Central memory CD8-positive, alpha-beta T cell (primary cell): ENCODE data around the gene EIF1AX.
"Not testable (repeated sequence)": the region's sequence is repeated elsewhere in the genome, so short reads cannot be mapped to it uniquely, and the experiment has no call there.

Experiments used
- ATAC-seq: fragments of 150-1000 bp; cut with Tn5 transposase; replicated peaks from 2 replicates; pipeline ENCODE4 v1.10.0; 2022; ENCODE audit warnings: mild to moderate bottlenecking, moderate FRiP score, moderate number of reproducible peaks; ENCODE audit not compliant: poor library complexity, severe bottlenecking; ENCODE audit errors: extremely low read depth
- DNase-seq, 2 donors: peaks; one replicate each; pipeline ENCODE4 v3.0.0; 2021; ENCODE audit warnings: low spot score in 2 of 2
- H3K27ac Mint-ChIP-seq: one replicate; pipeline ENCODE4 v1.8.0; 2022; ENCODE audit warnings: low read depth, mild to moderate bottlenecking, moderate library complexity, mixed read lengths
- H3K27me3 Mint-ChIP-seq: one replicate; pipeline ENCODE4 v1.8.0; 2022; ENCODE audit warnings: mixed read lengths
- H3K36me3 Mint-ChIP-seq: one replicate; pipeline ENCODE4 v1.8.0; 2022; ENCODE audit warnings: mild to moderate bottlenecking, moderate library complexity, mixed read lengths; ENCODE audit not compliant: insufficient read depth
- H3K4me1 Mint-ChIP-seq: one replicate; pipeline ENCODE4 v1.8.0; 2022; ENCODE audit warnings: mixed read lengths
- H3K4me3 Mint-ChIP-seq: one replicate; pipeline ENCODE4 v1.8.0; 2022; ENCODE audit warnings: mild to moderate bottlenecking, moderate library complexity, mixed read lengths
- H3K9me3 Mint-ChIP-seq: one replicate; pipeline ENCODE4 v1.8.0; 2022; ENCODE audit warnings: mixed read lengths

EIF1AX gene

GRCh38 chrX:20141281-20142220, at the start of gene EIF1AX:
Gene EIF1AX, minus strand, starts transcription at chrX:20141838. Its CDS starts 198 bp downstream, at chrX:20141640.
- Mint-ChIP-seq H3K27ac (peak within 1 kb of the TSS; percentile 78), H3K36me3 (peaks cover 19% of the 10 kb centered on the region), H3K27me3 (no peaks in the 10 kb centered on the region), H3K4me1 (peaks cover 7% of the 10 kb centered on the region), H3K4me3 (peak within 1 kb of the TSS; percentile 84), H3K9me3 (no peaks in the 10 kb centered on the region)
- DNase-seq (peak; percentile 88 to 96), ATAC-seq (peak; percentile 96)

GRCh38 chrX:20189171-20189570, 47.5 kb upstream of the EIF1AX start:
- H3K4me3 Mint-ChIP-seq, result no peak overlapping the region
- H3K27me3 Mint-ChIP-seq, result no peaks in the 10 kb centered on the region
- H3K36me3 Mint-ChIP-seq, result peaks cover 41% of the 10 kb centered on the region
- H3K4me1 Mint-ChIP-seq, result no peaks in the 10 kb centered on the region
- H3K9me3 Mint-ChIP-seq, result no peaks in the 10 kb centered on the region
- H3K27ac Mint-ChIP-seq, result peak overlapping the region; percentile 8
- DNase-seq (no peak), ATAC-seq (no peak)

- Mint-ChIP-seq H3K27me3 (no peaks in the 10 kb centered on the region), H3K4me3 (no peak overlapping the region), H3K4me1 (peaks cover 17% of the 10 kb centered on the region), H3K27ac (peak overlapping the region; percentile 68), H3K9me3 (no peaks in the 10 kb centered on the region), H3K36me3 (peaks cover 28% of the 10 kb centered on the region)
- no peak for DNase-seq
- ATAC-seq, result no peak
Observed at GRCh38 chrX:20181598-20182329, 40.1 kb upstream of the EIF1AX start.

GRCh38 chrX:20177093-20177492, 35.5 kb upstream of the EIF1AX start:
- H3K9me3 Mint-ChIP-seq, result no peaks in the 10 kb centered on the region
- peaks cover 14% of the 10 kb centered on the region for H3K4me1 Mint-ChIP-seq
- peaks cover 33% of the 10 kb centered on the region for H3K36me3 Mint-ChIP-seq
- DNase-seq, result no peak
- ATAC-seq, result no peak
- H3K27ac Mint-ChIP-seq, result no peak overlapping the region
- no peaks in the 10 kb centered on the region for H3K27me3 Mint-ChIP-seq
- H3K4me3 Mint-ChIP-seq, result no peak overlapping the region

GRCh38 chrX:20173856-20174255, 32.2 kb upstream of the EIF1AX start:
- Mint-ChIP-seq H3K4me3 (no peak overlapping the region), H3K36me3 (peaks cover 40% of the 10 kb centered on the region), H3K4me1 (no peaks in the 10 kb centered on the region), H3K27me3 (no peaks in the 10 kb centered on the region), H3K9me3 (no peaks in the 10 kb centered on the region), H3K27ac (no peak overlapping the region)
- no peak for ATAC-seq
- DNase-seq, result no peak

GRCh38 chrX:20173313-20173712, 31.7 kb upstream of the EIF1AX start:
- no peak overlapping the region for H3K4me3 Mint-ChIP-seq

GRCh38 chrX:20171887-20172286, 30.2 kb upstream of the EIF1AX start:
- H3K36me3 Mint-ChIP-seq, result peaks cover 51% of the 10 kb centered on the region
- no peak for ATAC-seq

More at GRCh38 chrX:20173313-20173712, 31.7 kb upstream of the EIF1AX start:
- no peak for DNase-seq
- no peaks in the 10 kb centered on the region for H3K4me1 Mint-ChIP-seq
- no peak overlapping the region for H3K27ac Mint-ChIP-seq
- H3K9me3 Mint-ChIP-seq, result no peaks in the 10 kb centered on the region
- H3K27me3 Mint-ChIP-seq, result no peaks in the 10 kb centered on the region
- H3K36me3 Mint-ChIP-seq, result peaks cover 43% of the 10 kb centered on the region
- ATAC-seq, result no peak

GRCh38 chrX:20162516-20162915, 20.9 kb upstream of the EIF1AX start:
- not testable (repeated sequence) for H3K4me1 Mint-ChIP-seq, H3K27ac Mint-ChIP-seq, DNase-seq, H3K4me3 Mint-ChIP-seq, H3K9me3 Mint-ChIP-seq, H3K27me3 Mint-ChIP-seq, ATAC-seq
- peaks cover 48% of the 10 kb centered on the region for H3K36me3 Mint-ChIP-seq

More at GRCh38 chrX:20171887-20172286, 30.2 kb upstream of the EIF1AX start:
- H3K27ac Mint-ChIP-seq, result no peak overlapping the region
- H3K27me3 Mint-ChIP-seq, result no peaks in the 10 kb centered on the region
- H3K9me3 Mint-ChIP-seq, result no peaks in the 10 kb centered on the region
- DNase-seq, result no peak
- no peaks in the 10 kb centered on the region for H3K4me1 Mint-ChIP-seq
- H3K4me3 Mint-ChIP-seq, result no peak overlapping the region

- DNase-seq (no peak), ATAC-seq (no peak)
- Mint-ChIP-seq H3K27ac (no peak overlapping the region), H3K36me3 (peaks cover 49% of the 10 kb centered on the region), H3K4me1 (peaks cover 9% of the 10 kb centered on the region), H3K9me3 (no peaks in the 10 kb centered on the region), H3K4me3 (no peak overlapping the region), H3K27me3 (no peaks in the 10 kb centered on the region)
Observed at GRCh38 chrX:20159797-20160385, 18.3 kb upstream of the EIF1AX start.

GRCh38 chrX:20151689-20152088, 10.1 kb upstream of the EIF1AX start:
- Mint-ChIP-seq H3K27me3 (no peaks in the 10 kb centered on the region), H3K4me1 (no peaks in the 10 kb centered on the region), H3K4me3 (no peak overlapping the region), H3K36me3 (peaks cover 32% of the 10 kb centered on the region), H3K27ac (no peak overlapping the region), H3K9me3 (no peaks in the 10 kb centered on the region)
- ATAC-seq (no peak), DNase-seq (no peak)

GRCh38 chrX:20149326-20149725, 7.7 kb upstream of the EIF1AX start:
- Mint-ChIP-seq H3K27ac (no peak overlapping the region), H3K36me3 (peaks cover 19% of the 10 kb centered on the region), H3K27me3 (no peaks in the 10 kb centered on the region), H3K9me3 (no peaks in the 10 kb centered on the region), H3K4me3 (no peak overlapping the region), H3K4me1 (no peaks in the 10 kb centered on the region)
- ATAC-seq (no peak), DNase-seq (no peak)

- H3K27ac Mint-ChIP-seq, result no peak overlapping the region
- H3K27me3 Mint-ChIP-seq, result no peaks in the 10 kb centered on the region
- H3K4me3 Mint-ChIP-seq, result no peak overlapping the region
- ATAC-seq (no peak), DNase-seq (no peak)
- no peaks in the 10 kb centered on the region for H3K4me1 Mint-ChIP-seq
- H3K36me3 Mint-ChIP-seq, result peaks cover 11% of the 10 kb centered on the region
- no peaks in the 10 kb centered on the region for H3K9me3 Mint-ChIP-seq
Observed at GRCh38 chrX:20147561-20147960, 5.9 kb upstream of the EIF1AX start.
